ENCODE results near the gene SLC24A1.

The SLC24A1 gene

GRCh38 chr15:65630760-65631159, 9.0 kb downstream of the SLC24A1 start:
- no peaks in the 10 kb centered on the region for H3K27me3 ChIP-seq (ENCODE audit: low read depth)
- H3K4me1 ChIP-seq: no peaks in the 10 kb centered on the region
- H3K4me3 ChIP-seq: no peak overlapping the region
- in situ Hi-C loops (cut with MboI; ENCODE audit: low sequenced_read_pairs): no loop called here
- no peak for DNase-seq (ENCODE audit: low spot score in 2 of 2)
- no peaks in the 10 kb centered on the region for H3K36me3 ChIP-seq (replicated peaks)
- no peaks in the 10 kb centered on the region for H3K9me3 ChIP-seq

GRCh38 chr15:65631503-65631902, 9.8 kb downstream of the SLC24A1 start:
- Histone ChIP-seq H3K4me1 (no peaks in the 10 kb centered on the region), H3K4me3 (no peak overlapping the region), H3K36me3 (replicated peaks) (no peaks in the 10 kb centered on the region), H3K9me3 (no peaks in the 10 kb centered on the region), H3K27me3 (ENCODE audit: low read depth) (no peaks in the 10 kb centered on the region)
- no peak for DNase-seq (ENCODE audit: low spot score in 2 of 2)
- in situ Hi-C loops (cut with MboI; ENCODE audit: low sequenced_read_pairs): no loop called here

GRCh38 chr15:65632780-65633375, 11.1 kb downstream of the SLC24A1 start:
- Histone ChIP-seq H3K4me3 (no peak overlapping the region), H3K27me3 (ENCODE audit: low read depth) (no peaks in the 10 kb centered on the region), H3K9me3 (no peaks in the 10 kb centered on the region), H3K36me3 (replicated peaks) (no peaks in the 10 kb centered on the region), H3K4me1 (no peaks in the 10 kb centered on the region)
- DNase-seq (ENCODE audit: low spot score in 2 of 2): no peak
- in situ Hi-C loops (cut with MboI; ENCODE audit: low sequenced_read_pairs): no loop called here

- no peaks in the 10 kb centered on the region for H3K9me3 ChIP-seq
- in situ Hi-C loops (cut with MboI; ENCODE audit: low sequenced_read_pairs): no loop called here
- no peaks in the 10 kb centered on the region for H3K27me3 ChIP-seq (ENCODE audit: low read depth)
- H3K4me3 ChIP-seq: no peak overlapping the region
- no peaks in the 10 kb centered on the region for H3K36me3 ChIP-seq (replicated peaks)
- DNase-seq (ENCODE audit: low spot score in 2 of 2): no peak
- H3K4me1 ChIP-seq: no peaks in the 10 kb centered on the region
Observed at GRCh38 chr15:65633752-65634151, 12.0 kb downstream of the SLC24A1 start.

- Histone ChIP-seq H3K27me3 (ENCODE audit: low read depth) (no peaks in the 10 kb centered on the region), H3K4me3 (no peak overlapping the region), H3K9me3 (no peaks in the 10 kb centered on the region), H3K36me3 (replicated peaks) (no peaks in the 10 kb centered on the region), H3K4me1 (no peaks in the 10 kb centered on the region)
- in situ Hi-C loops (cut with MboI; ENCODE audit: low sequenced_read_pairs): no loop called here
- DNase-seq (ENCODE audit: low spot score in 2 of 2): no peak
Observed at GRCh38 chr15:65634356-65634755, 12.6 kb downstream of the SLC24A1 start.

- H3K4me3 ChIP-seq: no peak overlapping the region
- H3K27me3 ChIP-seq (ENCODE audit: low read depth): 0 out of 2 replicates have a peak, but pooled peaks cover 2% of the 10 kb centered on the region
- H3K36me3 ChIP-seq (replicated peaks): no peaks in the 10 kb centered on the region
- no peak for DNase-seq (ENCODE audit: low spot score in 2 of 2)
- H3K9me3 ChIP-seq: no peaks in the 10 kb centered on the region
- H3K4me1 ChIP-seq: no peaks in the 10 kb centered on the region
- in situ Hi-C loops (cut with MboI; ENCODE audit: low sequenced_read_pairs): no loop called here
Observed at GRCh38 chr15:65638109-65638508, 16.4 kb downstream of the SLC24A1 start.

GRCh38 chr15:65638681-65639089, 16.9 kb downstream of the SLC24A1 start:
- H3K9me3 ChIP-seq: no peaks in the 10 kb centered on the region
- DNase-seq (ENCODE audit: low spot score in 2 of 2): peak; percentile 74 to 90
- H3K36me3 ChIP-seq (replicated peaks): no peaks in the 10 kb centered on the region
- in situ Hi-C loops (cut with MboI; ENCODE audit: low sequenced_read_pairs): no loop called here
- 0 out of 2 replicates have a peak, but pooled peaks cover 2% of the 10 kb centered on the region for H3K27me3 ChIP-seq (ENCODE audit: low read depth)
- no peak overlapping the region for H3K4me3 ChIP-seq
- no peaks in the 10 kb centered on the region for H3K4me1 ChIP-seq

GRCh38 chr15:65639509-65639908, 17.8 kb downstream of the SLC24A1 start:
- DNase-seq (ENCODE audit: low spot score in 2 of 2): no peak
- in situ Hi-C loops (cut with MboI; ENCODE audit: low sequenced_read_pairs): no loop called here

GRCh38 chr15:65641768-65642475, 20.2 kb downstream of the SLC24A1 start:
- Histone ChIP-seq H3K4me1 (no peaks in the 10 kb centered on the region), H3K4me3 (no peak overlapping the region), H3K9me3 (no peaks in the 10 kb centered on the region), H3K36me3 (replicated peaks) (no peaks in the 10 kb centered on the region), H3K27me3 (ENCODE audit: low read depth) (0 out of 2 replicates have a peak, but pooled peaks cover 2% of the 10 kb centered on the region)
- DNase-seq (ENCODE audit: low spot score in 2 of 2): peak in 1 of 2 experiments; percentile 26
- in situ Hi-C loops (cut with MboI; ENCODE audit: low sequenced_read_pairs): no loop called here

More at GRCh38 chr15:65639509-65639908, 17.8 kb downstream of the SLC24A1 start:
- Histone ChIP-seq H3K4me3 (no peak overlapping the region), H3K36me3 (replicated peaks) (no peaks in the 10 kb centered on the region), H3K4me1 (no peaks in the 10 kb centered on the region), H3K9me3 (no peaks in the 10 kb centered on the region), H3K27me3 (ENCODE audit: low read depth) (0 out of 2 replicates have a peak, but pooled peaks cover 2% of the 10 kb centered on the region)

- Histone ChIP-seq H3K36me3 (replicated peaks) (no peaks in the 10 kb centered on the region), H3K4me3 (no peak overlapping the region), H3K9me3 (no peaks in the 10 kb centered on the region), H3K27me3 (ENCODE audit: low read depth) (0 out of 2 replicates have a peak, but pooled peaks cover 2% of the 10 kb centered on the region), H3K4me1 (no peaks in the 10 kb centered on the region)
- DNase-seq (ENCODE audit: low spot score in 2 of 2): no peak
- in situ Hi-C loops (cut with MboI; ENCODE audit: low sequenced_read_pairs): no loop called here
Observed at GRCh38 chr15:65642594-65642993, 20.9 kb downstream of the SLC24A1 start.

GRCh38 chr15:65644282-65644681, 22.5 kb downstream of the SLC24A1 start:
- in situ Hi-C loops (cut with MboI; ENCODE audit: low sequenced_read_pairs): no loop called here
- 0 out of 2 replicates have a peak, but pooled peaks cover 2% of the 10 kb centered on the region for H3K27me3 ChIP-seq (ENCODE audit: low read depth)
- H3K9me3 ChIP-seq: no peaks in the 10 kb centered on the region
- no peaks in the 10 kb centered on the region for H3K4me1 ChIP-seq
- peak in 1 of 2 experiments; percentile 6 for DNase-seq (ENCODE audit: low spot score in 2 of 2)
- no peaks in the 10 kb centered on the region for H3K36me3 ChIP-seq (replicated peaks)
- H3K4me3 ChIP-seq: no peak overlapping the region

- H3K4me3 ChIP-seq: no peak overlapping the region
- no peaks in the 10 kb centered on the region for H3K9me3 ChIP-seq
- H3K36me3 ChIP-seq (replicated peaks): no peaks in the 10 kb centered on the region
- 0 out of 2 replicates have a peak, but pooled peaks cover 2% of the 10 kb centered on the region for H3K27me3 ChIP-seq (ENCODE audit: low read depth)
- in situ Hi-C loops (cut with MboI; ENCODE audit: low sequenced_read_pairs): no loop called here
- H3K4me1 ChIP-seq: no peaks in the 10 kb centered on the region
- DNase-seq (ENCODE audit: low spot score in 2 of 2): peak in 1 of 2 experiments; percentile 5
Observed at GRCh38 chr15:65645392-65645791, 23.7 kb downstream of the SLC24A1 start.

- H3K27me3 ChIP-seq (ENCODE audit: low read depth): no peaks in the 10 kb centered on the region
- H3K9me3 ChIP-seq: no peaks in the 10 kb centered on the region
- DNase-seq (ENCODE audit: low spot score in 2 of 2): peak in 1 of 2 experiments; percentile 4
- H3K4me3 ChIP-seq: no peak overlapping the region
- H3K36me3 ChIP-seq (replicated peaks): no peaks in the 10 kb centered on the region
- in situ Hi-C loops (cut with MboI; ENCODE audit: low sequenced_read_pairs): no loop called here
- no peaks in the 10 kb centered on the region for H3K4me1 ChIP-seq
Observed at GRCh38 chr15:65646486-65646885, 24.7 kb downstream of the SLC24A1 start.

- H3K9me3 ChIP-seq: no peaks in the 10 kb centered on the region
- no peak for DNase-seq (ENCODE audit: low spot score in 2 of 2)
Observed at GRCh38 chr15:65650312-65651041, 28.7 kb downstream of the SLC24A1 start.

More at GRCh38 chr15:65650312-65651041, 28.7 kb downstream of the SLC24A1 start:
- Histone ChIP-seq H3K36me3 (replicated peaks) (no peaks in the 10 kb centered on the region), H3K4me1 (peaks cover 5% of the 10 kb centered on the region), H3K27me3 (ENCODE audit: low read depth) (no peaks in the 10 kb centered on the region), H3K4me3 (no peak overlapping the region)
- in situ Hi-C loops (cut with MboI; ENCODE audit: low sequenced_read_pairs): no loop called here

All from HAP-1 (cell line).